HCT116 (cell line): ENCODE data around the gene TNFSF8. TPM values are rescaled to one million over a fixed set of nuclear protein-coding genes. Genes with fewer than 3 reads are reported as not detected.

Experiments used
- ATAC-seq: fragments of 200-7000 bp; cut with Tn5 transposase; 2 replicates; pipeline ENCODE4 v1.9.1; 2020; ENCODE audit warnings: mild to moderate bottlenecking, moderate library complexity
- BruUV-seq: library from RNA; stranded (reverse); fragments of 400-500 nt; replicated peaks from 2 replicates; lab custom pipeline; 2021; lab: Mats Ljungman, UMichigan
- CTCF ChIA-PET: fragments of 300-600 bp; sonication (Branson Sonifier 250); formaldehyde crosslinking; loops from one replicate; lab custom pipeline; 2021; ENCODE audit warnings: antibody characterized with exemption; lab: Charles Lee
- POLR2A ChIA-PET: fragments of 300-600, 350-600 bp; sonication (Branson Sonifier 250); formaldehyde crosslinking; loops from one replicate; lab custom pipeline; 2021; ENCODE audit warnings: antibody characterized with exemption; lab: Charles Lee
- RAD21 ChIA-PET, 2 experiments: fragments of 300-600 bp; sonication (Branson Sonifier 250); formaldehyde crosslinking; loops; one replicate each; lab custom pipeline; 2023; ENCODE audit warnings: low total read pairs in 2 of 2; ENCODE audit not compliant: uncharacterized antibody in 2 of 2, unreplicated experiment in 2 of 2, low non-redundant PET in 1 of 2; lab: Charles Lee
- DNase-seq: peaks from one replicate; pipeline ENCODE4 v3.0.0-alpha.2; 2010; ENCODE audit warnings: low read depth, low spot score
- H2AFZ ChIP-seq: fragments of 200-600 bp; shearing (Covaris generic), sonication (generic); 2 replicates; pipeline ENCODE4 v1.6.1; 2017; ENCODE audit warnings: low read depth, mixed run types, mixed read lengths, antibody characterized with exemption, low read length; ENCODE audit not compliant: poor library complexity, severe bottlenecking
- H3K27ac ChIP-seq: 2 replicates; pipeline ENCODE4 v1.5.1; 2012; ENCODE audit warnings: low read depth, low read length
- H3K27me3 ChIP-seq: fragments of 200-600 bp; sonication (generic); 2 replicates; pipeline ENCODE4 v1.6.1; 2016; ENCODE audit warnings: mixed run types, low read length, mixed read lengths; ENCODE audit not compliant: insufficient read depth
- H3K36me3 ChIP-seq, 2 experiments: fragments of 200-500 bp in 1 of 2; fragments of 200-600 bp in 1 of 2; sonication (Bioruptor generic) in 1 of 2; sonication (generic) in 1 of 2; 2 replicates each; pipeline versions ENCODE4 v1.5.1 to v1.6.1; 2014 to 2016; ENCODE audit warnings: low read length in 2 of 2, inconsistent platforms in 1 of 2, mixed read lengths in 1 of 2, mixed run types in 1 of 2; ENCODE audit not compliant: insufficient read depth in 2 of 2, control insufficient read depth in 1 of 2
- H3K4me1 ChIP-seq, 2 experiments: fragments of 200-600 bp in 1 of 2; sonication (generic) in 1 of 2; 2 replicates each; pipeline versions ENCODE4 v1.5.1 to v1.6.1; 2012 to 2017; ENCODE audit warnings: low read length in 2 of 2, inconsistent platforms in 1 of 2, mild to moderate bottlenecking in 1 of 2, mixed read lengths in 1 of 2, mixed run types in 1 of 2, moderate library complexity in 1 of 2; ENCODE audit not compliant: insufficient read depth in 2 of 2, control insufficient read depth in 1 of 2
- H3K4me2 ChIP-seq: fragments of 200-600 bp; sonication (generic); 2 replicates; pipeline ENCODE4 v1.6.1; 2017; ENCODE audit warnings: mixed run types, low read length, mixed read lengths
- H3K4me3 ChIP-seq, 2 experiments: fragments of 200-600 bp in 1 of 2; sonication (generic) in 1 of 2; replicated peaks in 1 of 2; 2 replicates each; pipeline ENCODE4 v1.5.1; 2011 to 2016; ENCODE audit warnings: low read length in 2 of 2, control low read depth in 1 of 2, low read depth in 1 of 2, mild to moderate bottlenecking in 1 of 2, mixed read lengths in 1 of 2, mixed run types in 1 of 2
- H3K79me2 ChIP-seq: fragments of 200-600 bp; sonication (generic); 2 replicates; pipeline ENCODE4 v1.6.1; 2017; ENCODE audit warnings: mild to moderate bottlenecking, mixed run types, low read length, moderate library complexity, mixed read lengths; ENCODE audit not compliant: insufficient read depth
- H3K9ac ChIP-seq: fragments of 200-600 bp; sonication (generic); 2 replicates; pipeline ENCODE4 v1.6.1; 2016; ENCODE audit warnings: low read length, mixed read lengths
- H3K9me2 ChIP-seq: fragments of 200-600 bp; sonication (generic), shearing (Covaris generic); 2 replicates; pipeline ENCODE4 v1.6.1; 2017; ENCODE audit warnings: mixed run types, mild to moderate bottlenecking, moderate library complexity; ENCODE audit not compliant: insufficient read depth
- H3K9me3 ChIP-seq, 2 experiments: fragments of 200-500 bp in 1 of 2; fragments of 200-600 bp in 1 of 2; sonication (Bioruptor generic) in 1 of 2; sonication (generic) in 1 of 2; 2 replicates each; pipeline ENCODE4 v1.6.1; 2014 to 2017; ENCODE audit warnings: low read length in 2 of 2, mixed read lengths in 2 of 2, inconsistent platforms in 1 of 2, low read depth in 1 of 2, mild to moderate bottlenecking in 1 of 2, mixed run types in 1 of 2, moderate library complexity in 1 of 2; ENCODE audit not compliant: control insufficient read depth in 1 of 2, insufficient read depth in 1 of 2
- H4K20me1 ChIP-seq: fragments of 200-600 bp; sonication (generic), shearing (Covaris generic); 2 replicates; pipeline ENCODE4 v1.6.1; 2017; ENCODE audit warnings: mixed run types, mild to moderate bottlenecking, moderate library complexity; ENCODE audit not compliant: insufficient read depth
- CBX3 ChIP-seq: IDR thresholded peaks from 2 replicates; pipeline ENCODE4 v1.6.1; 2012; ENCODE audit warnings: low read depth
- ELF1 ChIP-seq: IDR thresholded peaks from 2 replicates; pipeline ENCODE4 v1.6.1; 2012; ENCODE audit warnings: low read depth, borderline replicate concordance
- POLR2A ChIP-seq: IDR thresholded peaks from 2 replicates; pipeline ENCODE4 v1.7.0; 2011; ENCODE audit warnings: borderline replicate concordance; ENCODE audit not compliant: insufficient read depth, insufficient read length; ENCODE audit errors: extremely low read depth
- SIN3A ChIP-seq: IDR thresholded peaks from 2 replicates; pipeline ENCODE4 v1.6.1; 2012; ENCODE audit warnings: low read depth
- TCF7L2 ChIP-seq: IDR thresholded peaks from 2 replicates; pipeline ENCODE4 v1.7.0; 2011; ENCODE audit warnings: borderline replicate concordance, inconsistent platforms; ENCODE audit not compliant: insufficient read depth, insufficient read length; ENCODE audit errors: extremely low read depth
- intact Hi-C: fragments of 100-400 bp; cut with micrococcal nuclease; formaldehyde crosslinking; loops from 2 replicates; pipeline ENCODE4 v1.10.0; 2022
- total RNA-seq: library from RNA; stranded (reverse); gene quantifications from one replicate; pipeline ENCODE4 v1.2.1, GENCODE V29; 2021; ENCODE audit not compliant: unreplicated experiment
- TF ChIP-seq, protein P1 (sequence below): IDR thresholded peaks from 2 replicates; pipeline ENCODE4 v1.6.1; 2012
- TF ChIP-seq, protein P2 (sequence below): IDR thresholded peaks from 2 replicates; pipeline ENCODE4 v1.6.1; 2012; ENCODE audit warnings: low read depth

Gene TNFSF8
- total RNA-seq, 1 experiment from 2014 or later: not detected

DNA sequence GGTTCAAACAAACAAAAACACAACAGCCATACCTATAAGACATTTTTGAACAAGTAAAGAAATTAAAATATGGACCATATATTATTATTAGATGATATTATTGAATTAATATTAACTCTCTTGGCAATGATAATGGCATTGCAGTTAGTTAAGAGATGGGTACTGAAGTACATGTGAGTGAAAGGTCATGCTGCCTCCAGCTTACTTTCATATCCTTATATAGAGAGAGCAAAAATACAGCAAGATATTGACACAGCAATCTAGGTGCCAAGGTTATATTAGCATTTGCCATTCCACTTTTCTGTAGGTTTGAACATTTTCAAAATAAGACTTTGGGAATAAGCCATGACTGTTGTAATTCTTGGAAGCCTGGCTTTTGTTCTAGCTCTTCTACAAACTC, 6.1 kb downstream of the TNFSF8 start:
- H3K4me2 ChIP-seq: no peak overlapping the region
- RAD21 ChIA-PET: no interaction called here
- intact Hi-C loops: no loop called here
- no peak for TF ChIP-seq SIN3A
- TF ChIP-seq ELF1: no peak
- no peak for TF ChIP-seq TCF7L2
- no peak for TF ChIP-seq POLR2A
- TF ChIP-seq, protein P1, sequence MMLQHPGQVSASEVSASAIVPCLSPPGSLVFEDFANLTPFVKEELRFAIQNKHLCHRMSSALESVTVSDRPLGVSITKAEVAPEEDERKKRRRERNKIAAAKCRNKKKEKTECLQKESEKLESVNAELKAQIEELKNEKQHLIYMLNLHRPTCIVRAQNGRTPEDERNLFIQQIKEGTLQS: no peak
- no peak for TF ChIP-seq CBX3
- TF ChIP-seq, protein P2, sequence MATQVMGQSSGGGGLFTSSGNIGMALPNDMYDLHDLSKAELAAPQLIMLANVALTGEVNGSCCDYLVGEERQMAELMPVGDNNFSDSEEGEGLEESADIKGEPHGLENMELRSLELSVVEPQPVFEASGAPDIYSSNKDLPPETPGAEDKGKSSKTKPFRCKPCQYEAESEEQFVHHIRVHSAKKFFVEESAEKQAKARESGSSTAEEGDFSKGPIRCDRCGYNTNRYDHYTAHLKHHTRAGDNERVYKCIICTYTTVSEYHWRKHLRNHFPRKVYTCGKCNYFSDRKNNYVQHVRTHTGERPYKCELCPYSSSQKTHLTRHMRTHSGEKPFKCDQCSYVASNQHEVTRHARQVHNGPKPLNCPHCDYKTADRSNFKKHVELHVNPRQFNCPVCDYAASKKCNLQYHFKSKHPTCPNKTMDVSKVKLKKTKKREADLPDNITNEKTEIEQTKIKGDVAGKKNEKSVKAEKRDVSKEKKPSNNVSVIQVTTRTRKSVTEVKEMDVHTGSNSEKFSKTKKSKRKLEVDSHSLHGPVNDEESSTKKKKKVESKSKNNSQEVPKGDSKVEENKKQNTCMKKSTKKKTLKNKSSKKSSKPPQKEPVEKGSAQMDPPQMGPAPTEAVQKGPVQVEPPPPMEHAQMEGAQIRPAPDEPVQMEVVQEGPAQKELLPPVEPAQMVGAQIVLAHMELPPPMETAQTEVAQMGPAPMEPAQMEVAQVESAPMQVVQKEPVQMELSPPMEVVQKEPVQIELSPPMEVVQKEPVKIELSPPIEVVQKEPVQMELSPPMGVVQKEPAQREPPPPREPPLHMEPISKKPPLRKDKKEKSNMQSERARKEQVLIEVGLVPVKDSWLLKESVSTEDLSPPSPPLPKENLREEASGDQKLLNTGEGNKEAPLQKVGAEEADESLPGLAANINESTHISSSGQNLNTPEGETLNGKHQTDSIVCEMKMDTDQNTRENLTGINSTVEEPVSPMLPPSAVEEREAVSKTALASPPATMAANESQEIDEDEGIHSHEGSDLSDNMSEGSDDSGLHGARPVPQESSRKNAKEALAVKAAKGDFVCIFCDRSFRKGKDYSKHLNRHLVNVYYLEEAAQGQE: no peak
- TF ChIP-seq, all 23 proteins: peak for 0
- peaks cover 25% of the 10 kb centered on the region for H3K27me3 ChIP-seq
- no peak overlapping the region for H3K27ac ChIP-seq
- no TSS peak for BruUV-seq
- no peak overlapping the region for H3K9ac ChIP-seq
- POLR2A ChIA-PET: no interaction called here
- no peaks in the 10 kb centered on the region for H3K36me3 ChIP-seq
- no peaks in the 10 kb centered on the region for H3K79me2 ChIP-seq
- H2AFZ ChIP-seq: no peak overlapping the region
- no peaks in the 10 kb centered on the region for H3K9me2 ChIP-seq
- no peaks in the 10 kb centered on the region for H3K9me3 ChIP-seq
- ATAC-seq (no peak), DNase-seq (no peak)
- CTCF ChIA-PET: no interaction called here
- H3K4me3 ChIP-seq: no peak overlapping the region
- H4K20me1 ChIP-seq: no peaks in the 10 kb centered on the region
- H3K4me1 ChIP-seq: no peaks in the 10 kb centered on the region
